ENCODE data around the gene TYK2. TPM values are rescaled to one million over a fixed set of nuclear protein-coding genes. Genes with fewer than 3 reads are reported as not detected.

Gene TYK2
- total and polyA plus RNA-seq, 9 of the 15 experiments (the other 6 are each of a cell fraction or from before 2014, with no cell fraction given), result 15.0 to 182 (median 85.9) TPM

DNA sequence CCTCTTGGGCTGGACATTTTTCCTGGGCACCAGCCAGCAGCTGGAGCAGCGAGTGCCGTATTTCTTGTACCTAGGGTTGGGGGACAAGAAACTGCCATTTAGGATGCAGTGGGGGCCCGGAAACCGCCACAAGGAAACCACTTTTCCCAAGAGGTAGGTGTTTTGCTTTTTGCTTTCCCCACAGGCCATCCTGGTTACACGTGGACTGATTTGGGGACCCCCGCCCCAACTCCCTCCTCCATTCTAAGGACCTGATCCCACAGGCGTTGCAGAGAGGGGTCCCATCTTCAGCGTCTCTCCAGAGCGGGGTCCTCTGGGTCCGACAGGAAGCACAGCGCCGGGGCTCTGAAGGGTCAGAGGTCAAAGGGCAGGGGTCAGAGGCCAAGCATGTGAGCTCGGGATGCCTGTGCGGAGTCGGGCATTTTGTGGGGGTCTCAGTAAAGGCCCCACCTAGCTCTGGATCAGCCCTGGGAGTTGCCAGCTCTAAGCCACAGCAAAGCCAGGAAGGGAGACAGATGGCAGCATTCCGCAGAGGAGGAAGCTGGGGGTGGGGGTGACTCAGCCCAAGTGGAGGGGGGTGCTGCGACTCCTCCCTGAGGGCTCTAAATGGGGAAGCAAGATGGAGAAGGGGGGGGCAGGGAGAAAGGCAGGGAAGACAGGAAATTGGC, 75.1 kb downstream of the TYK2 start (continued):
- TF ChIP-seq, protein P1, sequence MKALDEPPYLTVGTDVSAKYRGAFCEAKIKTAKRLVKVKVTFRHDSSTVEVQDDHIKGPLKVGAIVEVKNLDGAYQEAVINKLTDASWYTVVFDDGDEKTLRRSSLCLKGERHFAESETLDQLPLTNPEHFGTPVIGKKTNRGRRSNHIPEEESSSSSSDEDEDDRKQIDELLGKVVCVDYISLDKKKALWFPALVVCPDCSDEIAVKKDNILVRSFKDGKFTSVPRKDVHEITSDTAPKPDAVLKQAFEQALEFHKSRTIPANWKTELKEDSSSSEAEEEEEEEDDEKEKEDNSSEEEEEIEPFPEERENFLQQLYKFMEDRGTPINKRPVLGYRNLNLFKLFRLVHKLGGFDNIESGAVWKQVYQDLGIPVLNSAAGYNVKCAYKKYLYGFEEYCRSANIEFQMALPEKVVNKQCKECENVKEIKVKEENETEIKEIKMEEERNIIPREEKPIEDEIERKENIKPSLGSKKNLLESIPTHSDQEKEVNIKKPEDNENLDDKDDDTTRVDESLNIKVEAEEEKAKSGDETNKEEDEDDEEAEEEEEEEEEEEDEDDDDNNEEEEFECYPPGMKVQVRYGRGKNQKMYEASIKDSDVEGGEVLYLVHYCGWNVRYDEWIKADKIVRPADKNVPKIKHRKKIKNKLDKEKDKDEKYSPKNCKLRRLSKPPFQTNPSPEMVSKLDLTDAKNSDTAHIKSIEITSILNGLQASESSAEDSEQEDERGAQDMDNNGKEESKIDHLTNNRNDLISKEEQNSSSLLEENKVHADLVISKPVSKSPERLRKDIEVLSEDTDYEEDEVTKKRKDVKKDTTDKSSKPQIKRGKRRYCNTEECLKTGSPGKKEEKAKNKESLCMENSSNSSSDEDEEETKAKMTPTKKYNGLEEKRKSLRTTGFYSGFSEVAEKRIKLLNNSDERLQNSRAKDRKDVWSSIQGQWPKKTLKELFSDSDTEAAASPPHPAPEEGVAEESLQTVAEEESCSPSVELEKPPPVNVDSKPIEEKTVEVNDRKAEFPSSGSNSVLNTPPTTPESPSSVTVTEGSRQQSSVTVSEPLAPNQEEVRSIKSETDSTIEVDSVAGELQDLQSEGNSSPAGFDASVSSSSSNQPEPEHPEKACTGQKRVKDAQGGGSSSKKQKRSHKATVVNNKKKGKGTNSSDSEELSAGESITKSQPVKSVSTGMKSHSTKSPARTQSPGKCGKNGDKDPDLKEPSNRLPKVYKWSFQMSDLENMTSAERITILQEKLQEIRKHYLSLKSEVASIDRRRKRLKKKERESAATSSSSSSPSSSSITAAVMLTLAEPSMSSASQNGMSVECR (CRISPR knock-in tag; IDR thresholded peaks at IDR 0.05), result 0 out of 2 replicates have a peak, but pooled peaks have one; percentile 22
- TF ChIP-seq ZBTB17 (CRISPR knock-in tag; IDR thresholded peaks at IDR 0.05), result peak; percentile 66; the same call in 1 of the 2 replicates
- no peak for TF ChIP-seq SRSF1 (IDR thresholded peaks at IDR 0.05; ENCODE audit: low read depth, low read length)
- peak in 1 of 2 experiments; percentile 76; a peak in 1 of 4 replicates for TF ChIP-seq ARNT (IDR thresholded peaks at IDR 0.05)
- peak; percentile 98 for TF ChIP-seq NR2C2 (CRISPR knock-in tag; IDR thresholded peaks at IDR 0.05)
- TF ChIP-seq NR2C2 (tag; IDR thresholded peaks at IDR 0.05), result peak; percentile 97
- TF ChIP-seq HDAC1 (IDR thresholded peaks at IDR 0.05), result no peak
- peak; percentile 14 to 16; a peak in 1 of 4 replicates for TF ChIP-seq TRIM24 (IDR thresholded peaks at IDR 0.05)
- peak; percentile 100 for TF ChIP-seq MIER1 (IDR thresholded peaks at IDR 0.05; ENCODE audit: low read depth)
- TF ChIP-seq ZNF511 (CRISPR knock-in tag; IDR thresholded peaks at IDR 0.05), result 0 out of 2 replicates have a peak, but pooled peaks have one; percentile 18
- peak; percentile 70 for TF ChIP-seq MTA2 (IDR thresholded peaks at IDR 0.05; ENCODE audit: low read depth)
- no peak for TF ChIP-seq KLF1 (tag; IDR thresholded peaks at IDR 0.05)
- 0 out of 2 replicates have a peak, but pooled peaks have one; percentile 20 for TF ChIP-seq MBD2 (IDR thresholded peaks at IDR 0.05; ENCODE audit: borderline replicate concordance, low read depth)
- peak; percentile 27; the same call in 1 of the 2 replicates for TF ChIP-seq TFAP4 (CRISPR knock-in tag; IDR thresholded peaks at IDR 0.05; ENCODE audit: borderline replicate concordance)
- no peak for TF ChIP-seq EZH2 (IDR thresholded peaks at IDR 0.05; ENCODE audit: borderline replicate concordance, low read depth, low read length)
- peak in 1 of 3 experiments; percentile 65 for TF ChIP-seq YY1 (IDR thresholded peaks at IDR 0.05; ENCODE audit: borderline replicate concordance in 1 of 3, control insufficient read depth in 1 of 3, extremely low read depth in 1 of 3, insufficient read depth in 3 of 3, insufficient read length in 1 of 3, insufficient replicate concordance in 2 of 3, low read depth in 1 of 3, low read length in 2 of 3)
- TF ChIP-seq NFXL1 (CRISPR knock-in tag; IDR thresholded peaks at IDR 0.05), result no peak
- TF ChIP-seq DIDO1 (tag; IDR thresholded peaks at IDR 0.05; ENCODE audit: low read depth), result peak; percentile 46; the same call in 1 of the 2 replicates

Measured in K562 (cell line).